H9 (cell line): ENCODE measurements around the gene PTPRN2. TPM values are rescaled to one million over a fixed set of nuclear protein-coding genes. Genes with fewer than 3 reads are reported as not detected.
"Not testable (repeated sequence)": the region's sequence is repeated elsewhere in the genome, so short reads cannot be mapped to it uniquely, and the experiment has no call there.

Source experiments
- DNase-seq: peaks from one replicate; pipeline ENCODE4 v3.0.0-alpha.2; 2017
- H2AFZ ChIP-seq: one replicate; pipeline ENCODE4 v1.6.1; 2013; ENCODE audit warnings: mild to moderate bottlenecking, low read length, control low read depth, moderate library complexity
- H2AK5ac ChIP-seq: 2 replicates; pipeline ENCODE4 v1.6.1; 2013; ENCODE audit warnings: low read length, control low read depth, mixed read lengths; ENCODE audit not compliant: insufficient read length
- H2BK120ac ChIP-seq: one replicate; pipeline ENCODE4 v1.6.1; 2013; ENCODE audit warnings: low read depth, mild to moderate bottlenecking, low read length, control low read depth, inconsistent platforms; ENCODE audit not compliant: poor library complexity, severe bottlenecking
- H2BK12ac ChIP-seq: 2 replicates; pipeline ENCODE4 v1.6.1; 2013; ENCODE audit warnings: low read length, control low read depth, mixed read lengths, low read depth; ENCODE audit not compliant: insufficient read length
- H2BK15ac ChIP-seq: 2 replicates; pipeline ENCODE4 v1.6.1; 2013; ENCODE audit warnings: low read depth, low read length, control low read depth
- H2BK20ac ChIP-seq: one replicate; pipeline ENCODE4 v1.6.1; 2013; ENCODE audit warnings: low read depth, mild to moderate bottlenecking, low read length, control low read depth, inconsistent platforms; ENCODE audit not compliant: poor library complexity, severe bottlenecking
- H2BK5ac ChIP-seq: 2 replicates; pipeline ENCODE4 v1.6.1; 2013; ENCODE audit warnings: low read length, control low read depth, mixed read lengths; ENCODE audit not compliant: insufficient read length
- H3K14ac ChIP-seq: 2 replicates; pipeline ENCODE4 v1.6.1; 2013; ENCODE audit warnings: low read length, control low read depth; ENCODE audit not compliant: insufficient read depth
- H3K18ac ChIP-seq: 2 replicates; pipeline ENCODE4 v1.6.1; 2013; ENCODE audit warnings: low read depth, mild to moderate bottlenecking, mixed read lengths, low read length, control low read depth; ENCODE audit not compliant: insufficient read length
- H3K23ac ChIP-seq: 2 replicates; pipeline ENCODE4 v1.6.1; 2013; ENCODE audit warnings: low read length, control low read depth, mixed read lengths, low read depth; ENCODE audit not compliant: insufficient read length
- H3K23me2 ChIP-seq: 2 replicates; pipeline ENCODE4 v1.6.1; 2013; ENCODE audit warnings: low read depth, mild to moderate bottlenecking, mixed read lengths, low read length, control low read depth; ENCODE audit not compliant: insufficient read length, poor library complexity, severe bottlenecking
- H3K27ac ChIP-seq: 2 replicates; pipeline ENCODE4 v1.5.1; 2013; ENCODE audit warnings: low read length, control low read depth, mixed read lengths, low read depth; ENCODE audit not compliant: insufficient read length
- H3K27me3 ChIP-seq: 2 replicates; pipeline ENCODE4 v1.6.1; 2013; ENCODE audit warnings: low read length, control low read depth, inconsistent platforms; ENCODE audit not compliant: insufficient read depth
- H3K4ac ChIP-seq: 2 replicates; pipeline ENCODE4 v1.6.1; 2013; ENCODE audit warnings: low read depth, mild to moderate bottlenecking, control low read depth, inconsistent platforms, low read length, moderate library complexity
- H3K4me1 ChIP-seq: 2 replicates; pipeline ENCODE4 v1.6.1; 2013; ENCODE audit warnings: low read length, control low read depth, inconsistent platforms; ENCODE audit not compliant: insufficient read depth
- H3K4me2 ChIP-seq: 2 replicates; pipeline ENCODE4 v1.6.1; 2013; ENCODE audit warnings: low read length, control low read depth, mixed read lengths; ENCODE audit not compliant: insufficient read length, insufficient read depth
- H3K56ac ChIP-seq: 2 replicates; pipeline ENCODE4 v1.6.1; 2013; ENCODE audit warnings: low read depth, mild to moderate bottlenecking, mixed read lengths, low read length, control low read depth; ENCODE audit not compliant: insufficient read length
- H3K79me1 ChIP-seq: 2 replicates; pipeline ENCODE4 v1.6.1; 2013; ENCODE audit warnings: low read depth, mild to moderate bottlenecking, moderate library complexity, low read length, control low read depth, inconsistent platforms; ENCODE audit not compliant: insufficient read depth, poor library complexity, severe bottlenecking
- H3K79me2 ChIP-seq: 2 replicates; pipeline ENCODE4 v1.6.1; 2013; ENCODE audit warnings: low read length, control low read depth, inconsistent platforms; ENCODE audit not compliant: insufficient read depth
- H3K9ac ChIP-seq: 2 replicates; pipeline ENCODE4 v1.6.1; 2013; ENCODE audit warnings: low read length, control low read depth, mixed read lengths; ENCODE audit not compliant: insufficient read length; ENCODE audit errors: extremely low read depth
- H3K9me3 ChIP-seq: one replicate; pipeline ENCODE4 v1.6.1; 2013; ENCODE audit warnings: low read depth, low read length, inconsistent platforms; ENCODE audit not compliant: control insufficient read depth
- H3T11ph ChIP-seq: one replicate; pipeline ENCODE4 v1.6.1; 2013; ENCODE audit warnings: mild to moderate bottlenecking, low read length, control low read depth, inconsistent platforms
- H4K20me1 ChIP-seq: one replicate; pipeline ENCODE4 v1.6.1; 2013; ENCODE audit not compliant: control insufficient read depth, insufficient read length, insufficient read depth
- H4K5ac ChIP-seq: 2 replicates; pipeline ENCODE4 v1.6.1; 2013; ENCODE audit warnings: low read depth, mild to moderate bottlenecking, mixed read lengths, low read length, control low read depth; ENCODE audit not compliant: insufficient read length
- H4K8ac ChIP-seq: replicated peaks from 2 replicates; pipeline ENCODE4 v1.6.1; 2013; ENCODE audit warnings: low read length, control low read depth, mixed read lengths, low read depth; ENCODE audit not compliant: insufficient read length
- H4K91ac ChIP-seq: 2 replicates; pipeline ENCODE4 v1.6.1; 2013; ENCODE audit warnings: low read depth, mild to moderate bottlenecking, moderate library complexity, mixed read lengths, low read length, control low read depth; ENCODE audit not compliant: insufficient read length
- H3K27ac Mint-ChIP-seq, 3 experiments: 2 replicates in 2 of 3; 3 replicates in 1 of 3; pipeline ENCODE4 v1.8.0; 2020 to 2021; ENCODE audit warnings: mixed read lengths in 3 of 3, mild to moderate bottlenecking in 1 of 3, moderate library complexity in 1 of 3
- H3K27me3 Mint-ChIP-seq: 2 replicates; pipeline ENCODE4 v1.8.0; 2021; ENCODE audit warnings: low read depth, mild to moderate bottlenecking, moderate library complexity, mixed read lengths
- H3K36me3 Mint-ChIP-seq, 3 experiments: 2 replicates in 2 of 3; 3 replicates in 1 of 3; pipeline ENCODE4 v1.8.0; 2020 to 2021; ENCODE audit warnings: low read depth in 3 of 3, mixed read lengths in 3 of 3; ENCODE audit not compliant: insufficient read depth in 1 of 3
- H3K4me1 Mint-ChIP-seq, 2 experiments: 2 replicates each; pipeline ENCODE4 v1.8.0; 2020; ENCODE audit warnings: mixed read lengths in 2 of 2
- H3K4me3 Mint-ChIP-seq, 2 experiments: 2 replicates in 1 of 2; 3 replicates in 1 of 2; pipeline ENCODE4 v1.8.0; 2020 to 2021; ENCODE audit warnings: mild to moderate bottlenecking in 2 of 2, mixed read lengths in 2 of 2, moderate library complexity in 1 of 2
- H3K9me3 Mint-ChIP-seq, 2 experiments: 2 replicates in 1 of 2; 3 replicates in 1 of 2; pipeline ENCODE4 v1.8.0; 2020; ENCODE audit warnings: mild to moderate bottlenecking in 2 of 2, mixed read lengths in 2 of 2, moderate library complexity in 1 of 2
- WGBS: extraction: QIAGEN DNeasy Blood & Tissue Kit; methylation state at CpG from one replicate; pipeline ENCODE4 v1.1.7; 2013; ENCODE audit warnings: missing lambda C conversion rate, low lambda C conversion rate, mixed read lengths; ENCODE audit not compliant: insufficient read length; ENCODE audit errors: extremely low coverage; 5-methylcytosine and 5-hydroxymethylcytosine counted together
- total RNA-seq: library from RNA; stranded (reverse); gene quantifications from 2 replicates; pipeline ENCODE4 v1.2.1, GENCODE V29; 2021

The PTPRN2 gene
- total RNA-seq, 1 experiment from 2014 or later: 5.2 TPM

- not testable (repeated sequence) for H3K79me1 ChIP-seq, H2AK5ac ChIP-seq, H4K20me1 ChIP-seq, H3K18ac ChIP-seq, H2BK5ac ChIP-seq, H2BK120ac ChIP-seq, H3K4me1 ChIP-seq, H3T11ph ChIP-seq, H3K27ac Mint-ChIP-seq, H3K23me2 ChIP-seq, H3K79me2 ChIP-seq, H3K23ac ChIP-seq, H3K4ac ChIP-seq, H3K4me2 ChIP-seq, H3K4me3 Mint-ChIP-seq, H3K27me3 ChIP-seq, H2AFZ ChIP-seq, H2BK15ac ChIP-seq, H2BK12ac ChIP-seq, H3K56ac ChIP-seq, H3K27ac ChIP-seq, H2BK20ac ChIP-seq, H3K9ac ChIP-seq, DNase-seq, H3K27me3 Mint-ChIP-seq, H4K5ac ChIP-seq, H3K14ac ChIP-seq, H4K91ac ChIP-seq, H4K8ac ChIP-seq
- H3K9me3 ChIP-seq: peaks cover 12% of the 10 kb centered on the region
- H3K36me3 Mint-ChIP-seq: peaks cover 11 to 25% (median 11%) of the 10 kb centered on the region in 3 experiments
- no CpG with 5 or more reads among the region's 11 CpGs for WGBS
- peaks cover 22 to 34% of the 10 kb centered on the region in 2 experiments for H3K9me3 Mint-ChIP-seq
- peaks cover 7 to 17% of the 10 kb centered on the region in 2 experiments for H3K4me1 Mint-ChIP-seq
Observed at GRCh38 chr7:158523877-158524276, 63.7 kb downstream of the PTPRN2 start.

- H3K9me3 Mint-ChIP-seq: peaks cover 22 to 34% of the 10 kb centered on the region in 2 experiments
- not testable (repeated sequence) for H3T11ph ChIP-seq
Observed at GRCh38 chr7:158523165-158523856, 64.3 kb downstream of the PTPRN2 start.

More at GRCh38 chr7:158523165-158523856, 64.3 kb downstream of the PTPRN2 start:
- not testable (repeated sequence) for H3K18ac ChIP-seq, H3K27me3 ChIP-seq, H3K4me1 ChIP-seq, H3K9ac ChIP-seq, H4K91ac ChIP-seq, H3K79me2 ChIP-seq, H3K4ac ChIP-seq, H3K79me1 ChIP-seq, H3K56ac ChIP-seq, H2BK120ac ChIP-seq, H4K8ac ChIP-seq, H2BK5ac ChIP-seq, H3K23ac ChIP-seq, H3K4me2 ChIP-seq, H3K23me2 ChIP-seq, H2AFZ ChIP-seq, H2BK15ac ChIP-seq, H4K20me1 ChIP-seq, H4K5ac ChIP-seq, H3K14ac ChIP-seq, H3K4me3 Mint-ChIP-seq, H2BK12ac ChIP-seq, H3K27ac Mint-ChIP-seq, H2BK20ac ChIP-seq, H2AK5ac ChIP-seq, H3K27me3 Mint-ChIP-seq, H3K27ac ChIP-seq, DNase-seq
- H3K9me3 ChIP-seq: peaks cover 12% of the 10 kb centered on the region
- peaks cover 11 to 25% (median 11%) of the 10 kb centered on the region in 3 experiments for H3K36me3 Mint-ChIP-seq
- peaks cover 7 to 17% of the 10 kb centered on the region in 2 experiments for H3K4me1 Mint-ChIP-seq
- WGBS: no CpG with 5 or more reads among the region's 26 CpGs
